ENCODE data around the gene IGDCC3.

DNA sequence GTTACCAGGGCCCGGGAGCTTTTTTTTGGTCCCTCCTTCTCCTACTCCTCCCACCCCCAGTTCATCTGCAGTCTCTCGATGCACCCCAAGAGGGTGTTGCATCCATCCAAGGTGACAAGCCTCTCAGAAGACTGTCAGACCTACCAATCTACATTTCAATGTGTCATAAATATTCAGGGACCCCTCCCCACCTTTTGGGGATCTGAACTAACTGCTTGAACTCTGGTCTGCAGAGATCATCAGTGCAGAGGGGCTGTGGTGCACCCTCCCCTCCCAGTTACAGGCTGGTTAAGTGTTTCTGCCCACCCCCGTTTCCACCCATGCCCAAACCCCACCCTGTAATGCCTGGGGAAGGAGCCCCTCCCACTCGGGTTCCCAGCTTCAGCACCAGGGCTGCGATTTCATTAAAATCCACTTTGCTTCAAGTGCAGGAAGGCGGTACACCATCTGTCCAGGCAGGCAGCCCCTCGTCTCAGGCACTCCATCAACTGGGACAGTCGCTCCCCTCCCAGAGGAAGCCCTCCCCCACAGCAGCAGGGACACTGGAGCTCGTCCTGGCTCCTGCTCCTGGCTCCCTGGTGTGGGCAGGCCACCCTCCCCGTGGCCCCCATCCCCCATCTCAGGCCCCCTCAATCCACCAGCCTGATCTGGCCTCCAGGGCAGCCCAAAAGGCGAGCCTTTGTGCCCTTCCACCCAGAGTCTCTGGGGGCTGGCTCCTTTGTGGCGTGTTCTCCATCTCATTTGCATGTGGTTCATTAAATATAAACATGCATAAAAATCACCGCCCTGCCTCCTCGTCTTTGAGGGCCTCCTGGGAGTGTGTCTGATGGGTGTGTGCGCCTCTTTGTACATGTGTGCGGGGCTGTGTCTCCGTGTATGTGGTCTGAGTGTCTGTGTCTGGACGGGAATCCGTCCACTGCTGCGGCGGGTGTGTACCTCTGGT, 41.0 kb downstream of the IGDCC3 start:
- TF ChIP-seq, protein P1, sequence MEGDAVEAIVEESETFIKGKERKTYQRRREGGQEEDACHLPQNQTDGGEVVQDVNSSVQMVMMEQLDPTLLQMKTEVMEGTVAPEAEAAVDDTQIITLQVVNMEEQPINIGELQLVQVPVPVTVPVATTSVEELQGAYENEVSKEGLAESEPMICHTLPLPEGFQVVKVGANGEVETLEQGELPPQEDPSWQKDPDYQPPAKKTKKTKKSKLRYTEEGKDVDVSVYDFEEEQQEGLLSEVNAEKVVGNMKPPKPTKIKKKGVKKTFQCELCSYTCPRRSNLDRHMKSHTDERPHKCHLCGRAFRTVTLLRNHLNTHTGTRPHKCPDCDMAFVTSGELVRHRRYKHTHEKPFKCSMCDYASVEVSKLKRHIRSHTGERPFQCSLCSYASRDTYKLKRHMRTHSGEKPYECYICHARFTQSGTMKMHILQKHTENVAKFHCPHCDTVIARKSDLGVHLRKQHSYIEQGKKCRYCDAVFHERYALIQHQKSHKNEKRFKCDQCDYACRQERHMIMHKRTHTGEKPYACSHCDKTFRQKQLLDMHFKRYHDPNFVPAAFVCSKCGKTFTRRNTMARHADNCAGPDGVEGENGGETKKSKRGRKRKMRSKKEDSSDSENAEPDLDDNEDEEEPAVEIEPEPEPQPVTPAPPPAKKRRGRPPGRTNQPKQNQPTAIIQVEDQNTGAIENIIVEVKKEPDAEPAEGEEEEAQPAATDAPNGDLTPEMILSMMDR (optimal IDR thresholded peaks at IDR 0.05 in 1 of 3, IDR thresholded peaks at IDR 0.05 in 1 of 3, conservative IDR thresholded peaks at IDR 0.05 in 1 of 3; ENCODE audit: extremely low read depth in 1 of 3, insufficient read depth in 2 of 3, low read length in 3 of 3): no peak
- no peak for TF ChIP-seq EZH2 (IDR thresholded peaks at IDR 0.05; ENCODE audit: low read length)

Data from keratinocyte (primary cell).